ENCODE results near the gene SPINT1.

Gene SPINT1

GRCh38 chr15:40863660-40864270 is 19.9 kb downstream of the SPINT1 start:
- no peak for DNase-seq

GRCh38 chr15:40867199-40867598 is 23.4 kb downstream of the SPINT1 start:
- no peak for DNase-seq

- no peak for DNase-seq
Observed at GRCh38 chr15:40869686-40870085, 25.8 kb downstream of the SPINT1 start.

- DNase-seq: no peak
Observed at GRCh38 chr15:40870716-40871115, 26.9 kb downstream of the SPINT1 start.

- DNase-seq: no peak
Observed at GRCh38 chr15:40871749-40872617, 28.1 kb downstream of the SPINT1 start.

GRCh38 chr15:40872791-40873693 is 29.2 kb downstream of the SPINT1 start:
- no peak for DNase-seq

GRCh38 chr15:40873694-40874561 is 30.1 kb downstream of the SPINT1 start, which contains the start of gene RHOV:
TSS of gene RHOV (minus strand) at chr15:40874234. CDS start at chr15:40874139, 95 bp downstream.
- peak; percentile 38 for DNase-seq

GRCh38 chr15:40875991-40876730 is 32.3 kb downstream of the SPINT1 start:
- DNase-seq: no peak

- no peak for DNase-seq
Observed at GRCh38 chr15:40877694-40878093, 33.8 kb downstream of the SPINT1 start.

GRCh38 chr15:40878785-40879184 is 34.9 kb downstream of the SPINT1 start:
- DNase-seq: peak; percentile 71

- no peak for DNase-seq
Observed at GRCh38 chr15:40879609-40880008, 35.8 kb downstream of the SPINT1 start.

- no peak for DNase-seq
Observed at GRCh38 chr15:40881351-40881750, 37.5 kb downstream of the SPINT1 start.

GRCh38 chr15:40886586-40886985 is 42.7 kb downstream of the SPINT1 start:
- no peak for DNase-seq

- DNase-seq: no peak
Observed at GRCh38 chr15:40889112-40889511, 45.3 kb downstream of the SPINT1 start.

- DNase-seq: no peak
Observed at GRCh38 chr15:40891138-40891537, 47.3 kb downstream of the SPINT1 start.

- DNase-seq: peak; percentile 39
Observed at GRCh38 chr15:40891810-40892446, 48.1 kb downstream of the SPINT1 start.

GRCh38 chr15:40892447-40893012 is 48.7 kb downstream of the SPINT1 start:
- DNase-seq: no peak

- DNase-seq: peak; percentile 43
Observed at GRCh38 chr15:40893019-40893670, 49.3 kb downstream of the SPINT1 start.

GRCh38 chr15:40893733-40894680 is 50.2 kb downstream of the SPINT1 start, which contains the start of gene VPS18:
TSS of gene VPS18 (plus strand) at chr15:40894450. CDS start at chr15:40894769, 319 bp downstream.
- peak; percentile 99 for DNase-seq

All from inflammatory macrophage treated with lipopolysaccharide for 4 hours (primary cell).